K562 (cell line): Measurements from ENCODE around the gene PRKCQ. TPM values are rescaled to one million over a fixed set of nuclear protein-coding genes. Genes with fewer than 3 reads are reported as not detected.
A peak's percentile ranks its signal among the peaks of the same experiment; 100 is the strongest.

Source experiments
- ATAC-seq: fragments of 200-7000 bp; cut with Tn5 transposase; 3 replicates; pipeline ENCODE4 v1.9.1; 2020; ENCODE audit warnings: moderate library complexity
- BruUV-seq: library from RNA; stranded (reverse); fragments of 400-500 nt; replicated peaks from 2 replicates; lab custom pipeline; 2021; lab: Mats Ljungman, UMichigan
- CTCF ChIA-PET: fragments of 300-600 bp; formaldehyde crosslinking; extraction: SDS; loops from one replicate; lab custom pipeline; 2021; ENCODE audit warnings: low intra/inter-chr PET ratio; lab: Yijun Ruan, JAX
- POLR2A ChIA-PET: fragments of 300-600, 350-650 bp; sonication (Branson Sonifier 250); formaldehyde crosslinking; extraction: SDS; loops from one replicate; lab custom pipeline; 2021; ENCODE audit warnings: antibody characterized with exemption, inconsistent platforms; lab: Yijun Ruan, JAX
- DNase-seq, 4 experiments: peaks; one replicate each; pipeline versions ENCODE4 v3.0.0 to v3.0.0-alpha.2; 2011 to 2018; ENCODE audit warnings: low spot score in 3 of 4, mixed read lengths in 3 of 4; ENCODE audit errors: extremely low read depth in 1 of 4
- FAIRE-seq: peaks from 2 replicates; lab custom pipeline; 2011; peaks lifted over from hg19 to GRCh38; lab: Jason Lieb, UNC
- H2AFZ ChIP-seq: 2 replicates; pipeline ENCODE4 v1.6.0; 2011; ENCODE audit warnings: low read depth, low read length, control low read depth, inconsistent platforms
- H3K27ac ChIP-seq: fragments of 200-600 bp; 3 replicates; pipeline ENCODE4 v1.8.0; 2011; ENCODE audit warnings: low read depth, mild to moderate bottlenecking, control low read depth, inconsistent platforms, low read length, moderate library complexity, mixed read lengths; ENCODE audit errors: extremely low read depth
- H3K27me3 ChIP-seq, 2 experiments: fragments of 300-600 bp in 1 of 2; 2 replicates in 1 of 2; 3 replicates in 1 of 2; pipeline versions ENCODE4 v1.6.0 to v1.8.0; 2011; ENCODE audit warnings: inconsistent platforms in 2 of 2, low read length in 2 of 2, mild to moderate bottlenecking in 1 of 2, mixed read lengths in 1 of 2, moderate library complexity in 1 of 2; ENCODE audit not compliant: control insufficient read depth in 2 of 2, insufficient read depth in 2 of 2
- H3K36me3 ChIP-seq: fragments of 300-600 bp; 3 replicates; pipeline ENCODE4 v1.8.0; 2011; ENCODE audit warnings: mild to moderate bottlenecking, low read length, inconsistent platforms; ENCODE audit not compliant: control insufficient read depth, insufficient read depth
- H3K4me1 ChIP-seq, 2 experiments: fragments of 200-600 bp in 1 of 2; replicated peaks in 1 of 2; 2 replicates in 1 of 2; 3 replicates in 1 of 2; pipeline versions ENCODE4 v1.5.1 to v1.8.0; 2011; ENCODE audit warnings: inconsistent platforms in 2 of 2, low read length in 2 of 2, mild to moderate bottlenecking in 1 of 2, mixed read lengths in 1 of 2, moderate library complexity in 1 of 2; ENCODE audit not compliant: control insufficient read depth in 2 of 2, insufficient read depth in 2 of 2
- H3K4me2 ChIP-seq: 2 replicates; pipeline ENCODE4 v1.6.1; 2011; ENCODE audit warnings: low read length, control low read depth, inconsistent platforms, mixed read lengths; ENCODE audit not compliant: insufficient read depth
- H3K4me3 ChIP-seq: fragments of 200-600 bp; sonication (generic), shearing (Covaris generic); 2 replicates; pipeline ENCODE4 v1.5.1; 2016; ENCODE audit warnings: control low read depth, inconsistent platforms
- H3K79me2 ChIP-seq: fragments of 200-600 bp; 3 replicates; pipeline ENCODE4 v1.8.0; 2011; ENCODE audit warnings: low read length, inconsistent platforms; ENCODE audit not compliant: control insufficient read depth, insufficient read depth
- H3K9ac ChIP-seq, 2 experiments: 2 replicates each; pipeline versions ENCODE4 v1.6.0 to v1.6.1; 2011; ENCODE audit warnings: low read depth in 2 of 2, low read length in 2 of 2, control low read depth in 1 of 2, inconsistent platforms in 1 of 2, mild to moderate bottlenecking in 1 of 2, mixed read lengths in 1 of 2; ENCODE audit not compliant: insufficient read depth in 1 of 2
- H3K9me1 ChIP-seq: one replicate; pipeline ENCODE4 v1.6.0; 2011; ENCODE audit warnings: inconsistent platforms, mild to moderate bottlenecking, low read length, moderate library complexity; ENCODE audit not compliant: control insufficient read depth, insufficient read depth
- H3K9me3 ChIP-seq: replicated peaks from 2 replicates; pipeline ENCODE4 v1.5.1; 2011; ENCODE audit warnings: low read depth, low read length, inconsistent platforms; ENCODE audit not compliant: control insufficient read depth, insufficient read depth
- H4K20me1 ChIP-seq: replicated peaks from 2 replicates; pipeline ENCODE4 v1.6.1; 2011; ENCODE audit warnings: low read length, inconsistent platforms, mixed read lengths; ENCODE audit not compliant: control insufficient read depth, insufficient read depth
- ARID2 ChIP-seq: fragments of 450-650 bp; IDR thresholded peaks from 2 replicates; pipeline ENCODE4 v1.6.1; 2017; ENCODE audit warnings: antibody characterized with exemption, mild to moderate bottlenecking
- BACH1 ChIP-seq: fragments of 200-800 bp; sonication (Bioruptor generic); IDR thresholded peaks from 2 replicates; pipeline ENCODE4 v1.6.1; 2016; ENCODE audit warnings: missing genetic modification characterization, missing compliant biosample characterization
- CTBP1 ChIP-seq: fragments of 450-650 bp; IDR thresholded peaks from 2 replicates; pipeline ENCODE4 v1.6.1; 2016; ENCODE audit warnings: borderline replicate concordance
- KDM4B ChIP-seq, 2 experiments: fragments of 450-650 bp in 1 of 2; sonication (generic) in 1 of 2; IDR thresholded peaks; 2 replicates each; pipeline ENCODE4 v1.6.1; 2016 to 2017; ENCODE audit warnings: borderline replicate concordance in 2 of 2, antibody characterized with exemption in 1 of 2, low read depth in 1 of 2, mild to moderate bottlenecking in 1 of 2
- MAFK ChIP-seq: IDR thresholded peaks from 2 replicates; pipeline ENCODE4 v1.6.1; 2011; ENCODE audit warnings: low read length, improper control_type of control experiment
- POLR2AphosphoS2 ChIP-seq: IDR thresholded peaks from 2 replicates; pipeline ENCODE4 v1.6.1; 2012; ENCODE audit warnings: low read length, improper control_type of control experiment
- SMC3 ChIP-seq: conservative IDR thresholded peaks from 2 replicates; pipeline ENCODE4 v1.6.1; 2011; ENCODE audit warnings: low read depth, low read length, improper control_type of control experiment; ENCODE audit not compliant: insufficient read depth
- STAG1 ChIP-seq: sonication (generic); formaldehyde crosslinking; IDR thresholded peaks from 2 replicates; pipeline ENCODE4 v1.5.0; 2020; ENCODE audit warnings: missing genetic modification reagents, borderline replicate concordance
- TAF15 ChIP-seq: fragments of 200-400 bp; formaldehyde crosslinking; IDR thresholded peaks from 2 replicates; pipeline ENCODE4 v1.6.1; 2017; ENCODE audit warnings: mild to moderate bottlenecking, low read depth, low read length, moderate library complexity
- TFAP4 ChIP-seq: sonication (generic); formaldehyde crosslinking; IDR thresholded peaks from 2 replicates; pipeline ENCODE4 v1.8.0; 2022; ENCODE audit warnings: missing genetic modification reagents, mild to moderate bottlenecking, moderate library complexity, borderline replicate concordance
- WGBS: fragments of 100-300 bp; shearing (Covaris generic); methylation state at CpG from one replicate; pipeline ENCODE4 v1.1.6; 2016; ENCODE audit warnings: low coverage, mixed read lengths; ENCODE audit not compliant: insufficient coverage; ENCODE audit errors: missing lambda C conversion rate; 5-methylcytosine and 5-hydroxymethylcytosine counted together
- in situ Hi-C: fragments of 300-500 bp; cut with MboI; formaldehyde crosslinking; loops from 4 replicates; pipeline ENCODE4 v1.15.0; 2018; ENCODE audit warnings: inconsistent platforms, mixed read lengths
- intact Hi-C: fragments of 100-400 bp; cut with micrococcal nuclease; formaldehyde crosslinking; loops from 2 replicates; pipeline ENCODE4 v1.14.2; 2022
- polyA plus RNA-seq, 8 experiments: library from polyadenylated mRNA; depleted of rRNA in 4 of 8; stranded (reverse) in 5 of 8; unstranded in 3 of 8; fragments of >200 nt; fragmentation: Nextera tagmentation in 2 of 8; fragmentation: Illumina TruSeq in 1 of 8; extraction: Ambion mirVana in 2 of 8; extraction: Trizol in 1 of 8; gene quantifications; 2 replicates each; pipeline versions ENCODE4 v1.2.1 to v1.2.3, GENCODE V29; 2011 to 2014; ENCODE audit warnings: inconsistent platforms in 1 of 8, missing spikeins in 1 of 8
- total RNA-seq, 7 experiments: library from RNA; depleted of rRNA in 6 of 7; stranded (reverse); fragments of >200 nt in 6 of 7; fragmentation: Illumina TruSeq in 2 of 7; extraction: Trizol in 2 of 7; gene quantifications; 2 replicates each; pipeline versions ENCODE4 v1.2.1 to v1.2.3, GENCODE V29; 2011 to 2021; ENCODE audit warnings: low replicate concordance in 1 of 7
- TF ChIP-seq, protein P1 (sequence below), 3 experiments: IDR thresholded peaks in 2 of 3; conservative IDR thresholded peaks in 1 of 3; 2 replicates each; pipeline ENCODE4 v1.5.1; 2011 to 2012; ENCODE audit warnings: low read length in 3 of 3, mild to moderate bottlenecking in 3 of 3, control low read depth in 2 of 3, improper control_type of control experiment in 1 of 3, inconsistent platforms in 1 of 3, low read depth in 1 of 3, mixed read lengths in 1 of 3, moderate library complexity in 1 of 3; ENCODE audit not compliant: insufficient read depth in 2 of 3

Gene PRKCQ
- total and polyA plus RNA-seq, 9 of the 15 experiments (the other 6 are each of a cell fraction or from before 2014, with no cell fraction given), result 4.4 to 23.3 (median 14.6) TPM

- no peak for TF ChIP-seq KDM4B (IDR thresholded peaks at IDR 0.05; ENCODE audit: borderline replicate concordance in 2 of 2, low read depth in 1 of 2)
- TF ChIP-seq, all 486 proteins: peak for 0
Measured at GRCh38 chr10:6402349-6402709, 177.7 kb downstream of the PRKCQ start (continued).

DNA sequence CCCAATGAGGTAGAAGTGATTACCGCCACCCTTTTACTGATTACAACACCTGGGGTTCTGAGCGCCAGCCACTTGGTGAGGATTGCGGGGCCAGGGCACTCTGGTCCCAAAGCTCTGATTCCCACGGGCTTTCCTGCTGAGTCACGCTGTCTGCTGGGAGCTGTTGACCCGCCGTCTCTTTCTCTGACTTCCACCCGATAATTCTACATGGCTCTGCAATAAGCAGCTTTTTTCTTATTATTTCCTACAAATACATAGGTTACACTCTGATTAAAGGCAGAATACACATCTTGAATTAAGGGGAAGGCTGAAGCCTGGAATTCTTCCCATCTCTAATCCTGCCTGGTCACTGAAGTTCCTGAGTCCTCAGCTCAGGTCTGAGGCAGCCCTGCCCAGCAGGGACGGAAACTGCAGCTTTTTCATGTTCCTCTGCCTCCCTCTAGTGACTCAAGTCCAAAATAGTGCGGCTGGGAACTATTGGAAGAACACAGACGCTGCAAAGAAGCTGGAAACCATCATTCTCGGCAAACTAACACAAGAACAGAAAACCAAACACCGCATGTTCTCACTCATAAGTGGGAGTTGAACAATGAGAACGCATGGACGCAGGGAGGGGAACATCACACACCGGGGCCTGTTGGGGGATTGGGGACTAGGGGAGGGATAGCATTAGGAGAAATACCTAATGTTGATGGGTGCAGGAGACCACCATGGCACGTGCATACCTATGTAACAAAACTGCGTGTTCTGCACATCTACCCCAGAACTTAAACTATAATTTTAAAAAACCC, 178.3 kb downstream of the PRKCQ start:
- Histone ChIP-seq H3K4me3 (peak overlapping the region; percentile 27; the same call in 1 of the 2 replicates), H3K27ac (no peak overlapping the region)
- POLR2A ChIA-PET, result interaction anchor here (0.6 to 1.5 kb wide), 12 partner anchors 167 to 589 kb away, joined by 3 to 5 read pairs (median 3); partner anchors contain the start of genes ANKRD16, FBH1 and PFKFB3
- peak; percentile 85 for TF ChIP-seq SMC3
- peak; percentile 92 for TF ChIP-seq BACH1
- TF ChIP-seq MAFK, result peak; percentile 68
- 0 out of 2 replicates have a peak, but pooled peaks have one; percentile 32 for TF ChIP-seq TFAP4 (CRISPR knock-in tag)
- TF ChIP-seq POLR2AphosphoS2, result no peak
- TF ChIP-seq, protein P1, sequence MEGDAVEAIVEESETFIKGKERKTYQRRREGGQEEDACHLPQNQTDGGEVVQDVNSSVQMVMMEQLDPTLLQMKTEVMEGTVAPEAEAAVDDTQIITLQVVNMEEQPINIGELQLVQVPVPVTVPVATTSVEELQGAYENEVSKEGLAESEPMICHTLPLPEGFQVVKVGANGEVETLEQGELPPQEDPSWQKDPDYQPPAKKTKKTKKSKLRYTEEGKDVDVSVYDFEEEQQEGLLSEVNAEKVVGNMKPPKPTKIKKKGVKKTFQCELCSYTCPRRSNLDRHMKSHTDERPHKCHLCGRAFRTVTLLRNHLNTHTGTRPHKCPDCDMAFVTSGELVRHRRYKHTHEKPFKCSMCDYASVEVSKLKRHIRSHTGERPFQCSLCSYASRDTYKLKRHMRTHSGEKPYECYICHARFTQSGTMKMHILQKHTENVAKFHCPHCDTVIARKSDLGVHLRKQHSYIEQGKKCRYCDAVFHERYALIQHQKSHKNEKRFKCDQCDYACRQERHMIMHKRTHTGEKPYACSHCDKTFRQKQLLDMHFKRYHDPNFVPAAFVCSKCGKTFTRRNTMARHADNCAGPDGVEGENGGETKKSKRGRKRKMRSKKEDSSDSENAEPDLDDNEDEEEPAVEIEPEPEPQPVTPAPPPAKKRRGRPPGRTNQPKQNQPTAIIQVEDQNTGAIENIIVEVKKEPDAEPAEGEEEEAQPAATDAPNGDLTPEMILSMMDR (IDR thresholded peaks at IDR 0.05 in 2 of 3, conservative IDR thresholded peaks at IDR 0.05 in 1 of 3; ENCODE audit: insufficient read depth in 2 of 3, low read depth in 1 of 3, low read length in 3 of 3), result peak; percentile 79 to 90 (median 85)
- no peak for TF ChIP-seq TAF15
- TF ChIP-seq ARID2, result peak; percentile 43; the same call in 1 of the 2 replicates
- peak; percentile 54; the same call in 1 of the 2 replicates for TF ChIP-seq CTBP1
- peak; percentile 84; the same call in 1 of the 2 replicates for TF ChIP-seq STAG1 (CRISPR knock-in tag)

More for the DNA sequence above, 178.3 kb downstream of the PRKCQ start:
- Histone ChIP-seq H4K20me1 (no peaks in the 10 kb centered on the region), H3K79me2 (no peaks in the 10 kb centered on the region), H3K9me3 (no peaks in the 10 kb centered on the region), H3K36me3 (no peaks in the 10 kb centered on the region), H3K27me3 (peaks cover 5 to 33% of the 10 kb centered on the region in 2 experiments), H2AFZ (peak overlapping the region; percentile 65), H3K9ac (peak overlapping the region; percentile 33 to 73; a peak in 1 of 4 replicates), H3K4me1 (peaks cover 0 to 3% of the 10 kb centered on the region in 2 experiments; a peak in 3 of 5 replicates), H3K4me2 (peak overlapping the region; percentile 78), H3K9me1 (no peaks in the 10 kb centered on the region)
- ATAC-seq (peak; percentile 98), FAIRE-seq (peak; percentile 95), DNase-seq (peak; percentile 72 to 86 (median 78))
- 6% methylated on average over 14 of the region's 18 CpGs for WGBS
- CTCF ChIA-PET, result interaction anchor here (0.9 to 3.9 kb wide), 6 partner anchors 199 to 1586 kb away, joined by 3 to 37 read pairs (median 6); partner anchors contain the start of gene PFKFB3
- in situ Hi-C loops, result no loop called here
- intact Hi-C loops, result loop anchor here (1.0 to 5.0 kb wide), 6 partner anchors 65 to 453 kb away; partner anchors contain the start of genes PFKFB3 and RBM17
- BruUV-seq, result no TSS peak
